Spleen (tissue), 11 donors: Measurements from ENCODE around the gene TMEM63C. TPM values are rescaled to one million over a fixed set of nuclear protein-coding genes. Genes with fewer than 3 reads are reported as not detected.

ENCODE experiments used
- DNase-seq: peaks from one replicate; pipeline ENCODE4 v3.0.0-alpha.2; 2020
- H3K27ac ChIP-seq, 8 donors: fragments of 200-600 bp; sonication (generic) in 7 of 8; 1 replicate in 4 of 8; 2 replicates in 4 of 8; pipeline versions ENCODE4 v1.5.0 to v1.8.0; 2016 to 2021; ENCODE audit warnings: inconsistent platforms in 4 of 8, mild to moderate bottlenecking in 4 of 8, moderate library complexity in 1 of 8
- H3K27me3 ChIP-seq, 7 donors: fragments of 200-600 bp; sonication (generic) in 6 of 7; replicated peaks in 1 of 7; 1 replicate in 4 of 7; 2 replicates in 3 of 7; pipeline versions ENCODE4 v1.5.0 to v1.8.0; 2016 to 2021; ENCODE audit warnings: inconsistent platforms in 3 of 7, mild to moderate bottlenecking in 1 of 7
- H3K36me3 ChIP-seq, 6 donors: fragments of 200-600 bp; sonication (generic) in 5 of 6; 1 replicate in 4 of 6; 2 replicates in 2 of 6; pipeline versions ENCODE4 v1.5.0 to v1.8.0; 2016 to 2021; ENCODE audit warnings: inconsistent platforms in 2 of 6
- H3K4me1 ChIP-seq, 6 donors: fragments of 200-600 bp; sonication (generic) in 5 of 6; 1 replicate in 3 of 6; 2 replicates in 3 of 6; pipeline versions ENCODE4 v1.5.0 to v1.8.0; 2016 to 2021; ENCODE audit warnings: inconsistent platforms in 3 of 6
- H3K4me3 ChIP-seq, 8 donors: fragments of 200-600 bp; sonication (generic) in 7 of 8; 1 replicate in 4 of 8; 2 replicates in 4 of 8; pipeline versions ENCODE4 v1.5.0 to v1.8.0; 2016 to 2021; ENCODE audit warnings: inconsistent platforms in 4 of 8, mild to moderate bottlenecking in 4 of 8, moderate library complexity in 2 of 8
- H3K9me3 ChIP-seq, 8 donors: fragments of 200-600 bp; sonication (generic) in 7 of 8; 1 replicate in 4 of 8; 2 replicates in 4 of 8; pipeline versions ENCODE4 v1.5.0 to v1.8.0; 2016 to 2021; ENCODE audit warnings: inconsistent platforms in 4 of 8
- POLR2A ChIP-seq, 3 donors: fragments of 450-650 bp; IDR thresholded peaks; one replicate each; pipeline ENCODE4 v1.5.1; 2017; ENCODE audit warnings: antibody characterized with exemption in 3 of 3, mild to moderate bottlenecking in 1 of 3
- POLR2AphosphoS5 ChIP-seq, 3 donors: sonication (generic); formaldehyde crosslinking; IDR thresholded peaks; one replicate each; pipeline ENCODE4 v1.5.1; 2017; ENCODE audit warnings: antibody characterized with exemption in 3 of 3
- WGBS, 5 donors: extraction: QIAGEN DNeasy Blood & Tissue Kit in 3 of 5; methylation state at CpG; one replicate each; pipeline versions ENCODE4 v1.1.5 to v1.1.7; 2013 to 2018; 5-methylcytosine and 5-hydroxymethylcytosine counted together
- intact Hi-C: fragments of 100-400 bp; cut with DNase I; formaldehyde crosslinking; loops from one replicate; pipeline ENCODE4 v1.15.0; 2023; ENCODE audit warnings: low total_unique reads
- polyA plus RNA-seq, 3 donors: library from polyadenylated mRNA; stranded (reverse); fragments of 200-250 nt; gene quantifications; one replicate each; pipeline ENCODE4 v1.2.1, GENCODE V29; 2013
- total RNA-seq, 7 donors: library from RNA; depleted of rRNA in 3 of 7; stranded (reverse); fragments of >200 nt in 3 of 7; fragmentation: NEBNext Ultra II Directional in 4 of 7; extraction: Animal tissue kit (Norgen Biotek cat#: 25700) in 4 of 7; gene quantifications; one replicate each; pipeline versions ENCODE4 v1.1.0 to v1.2.1, GENCODE V29; 2016 to 2021
- TF ChIP-seq, protein P1 (sequence below), 11 experiments: fragments of 200-600 bp in 7 of 11; fragments of 450-650 bp in 4 of 11; sonication (generic) in 4 of 11; IDR thresholded peaks in 8 of 11; conservative IDR thresholded peaks in 3 of 11; 1 replicate in 7 of 11; 2 replicates in 4 of 11; pipeline versions ENCODE4 v1.4.0 to v1.8.0; 2016 to 2021; ENCODE audit warnings: antibody characterized with exemption in 11 of 11, inconsistent platforms in 4 of 11, mild to moderate bottlenecking in 1 of 11
- donor health status: healthy with polysubstance abuse.
- donor health status: DM: no; HTN: no; CAD: no; lungs with moderate emphysema.
- donor health status: DM: no; HTN: no; CAD: no.
- donor health status: Bipolar disorder and iron deficiency.
- donor health status: healthy.
- donor health status: DM: no; HTN: no; CAD: no.
- donor health status: DM: yes; HTN: yes; CAD: no.

TMEM63C gene
- total and polyA plus RNA-seq, 10 donors = 0.20 to 13.4 (median 7.1) TPM

DNA sequence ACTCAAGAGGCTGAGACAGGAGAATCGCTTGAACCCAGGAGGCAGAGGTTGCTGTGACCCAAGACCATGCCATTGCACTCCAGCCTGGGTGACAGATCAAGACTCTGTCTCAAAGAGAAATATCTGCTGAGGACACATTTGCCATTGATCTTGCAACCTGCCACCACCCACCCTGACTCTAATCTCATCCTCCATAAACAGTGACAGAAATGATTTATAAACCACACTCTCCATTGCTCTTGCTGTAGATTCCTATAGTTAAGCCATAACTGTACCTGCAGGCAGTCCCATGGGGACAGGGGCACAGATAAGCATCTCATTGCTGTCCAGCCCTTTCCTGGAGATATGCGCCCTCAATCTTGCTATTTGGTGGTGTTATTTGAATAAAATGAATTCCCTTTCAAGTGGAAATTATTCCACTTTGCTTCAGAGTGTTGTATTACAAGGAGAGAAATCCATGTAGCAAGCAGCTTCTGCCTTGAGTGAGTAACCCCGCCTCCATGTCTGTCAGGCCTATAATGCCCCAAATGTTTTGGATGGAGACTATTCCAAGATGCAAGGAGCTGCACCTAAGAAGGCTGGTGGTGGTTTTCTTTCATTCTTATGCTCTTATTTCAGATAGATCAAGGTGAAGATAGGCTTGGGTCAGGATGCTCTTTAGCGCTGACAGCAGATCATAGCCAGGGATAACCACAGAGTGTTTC lies 37.0 kb upstream of the TMEM63C start:
- H3K27ac ChIP-seq = no peak overlapping the region
- no peak for TF ChIP-seq POLR2AphosphoS5 (IDR thresholded peaks at IDR 0.05)
- TF ChIP-seq POLR2A (IDR thresholded peaks at IDR 0.05) = no peak
- TF ChIP-seq, protein P1, sequence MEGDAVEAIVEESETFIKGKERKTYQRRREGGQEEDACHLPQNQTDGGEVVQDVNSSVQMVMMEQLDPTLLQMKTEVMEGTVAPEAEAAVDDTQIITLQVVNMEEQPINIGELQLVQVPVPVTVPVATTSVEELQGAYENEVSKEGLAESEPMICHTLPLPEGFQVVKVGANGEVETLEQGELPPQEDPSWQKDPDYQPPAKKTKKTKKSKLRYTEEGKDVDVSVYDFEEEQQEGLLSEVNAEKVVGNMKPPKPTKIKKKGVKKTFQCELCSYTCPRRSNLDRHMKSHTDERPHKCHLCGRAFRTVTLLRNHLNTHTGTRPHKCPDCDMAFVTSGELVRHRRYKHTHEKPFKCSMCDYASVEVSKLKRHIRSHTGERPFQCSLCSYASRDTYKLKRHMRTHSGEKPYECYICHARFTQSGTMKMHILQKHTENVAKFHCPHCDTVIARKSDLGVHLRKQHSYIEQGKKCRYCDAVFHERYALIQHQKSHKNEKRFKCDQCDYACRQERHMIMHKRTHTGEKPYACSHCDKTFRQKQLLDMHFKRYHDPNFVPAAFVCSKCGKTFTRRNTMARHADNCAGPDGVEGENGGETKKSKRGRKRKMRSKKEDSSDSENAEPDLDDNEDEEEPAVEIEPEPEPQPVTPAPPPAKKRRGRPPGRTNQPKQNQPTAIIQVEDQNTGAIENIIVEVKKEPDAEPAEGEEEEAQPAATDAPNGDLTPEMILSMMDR (IDR thresholded peaks at IDR 0.05 in 8 of 11, conservative IDR thresholded peaks at IDR 0.05 in 3 of 11) = no peak
- H3K4me3 ChIP-seq = no peak overlapping the region
- H3K27me3 ChIP-seq = peaks cover 3 to 92% (median 50%) of the 10 kb centered on the region in 7 donors
- peak; percentile 23 for DNase-seq
- 52 to 79% (median 68%) methylated on average over 4 of the region's 4 CpGs for WGBS, 5 donors
- H3K36me3 ChIP-seq = no peaks in the 10 kb centered on the region
- intact Hi-C loops = no loop called here
- H3K4me1 ChIP-seq = peaks cover 16 to 28% (median 24%) of the 10 kb centered on the region in 6 donors
- H3K9me3 ChIP-seq = no peaks in the 10 kb centered on the region

DNA sequence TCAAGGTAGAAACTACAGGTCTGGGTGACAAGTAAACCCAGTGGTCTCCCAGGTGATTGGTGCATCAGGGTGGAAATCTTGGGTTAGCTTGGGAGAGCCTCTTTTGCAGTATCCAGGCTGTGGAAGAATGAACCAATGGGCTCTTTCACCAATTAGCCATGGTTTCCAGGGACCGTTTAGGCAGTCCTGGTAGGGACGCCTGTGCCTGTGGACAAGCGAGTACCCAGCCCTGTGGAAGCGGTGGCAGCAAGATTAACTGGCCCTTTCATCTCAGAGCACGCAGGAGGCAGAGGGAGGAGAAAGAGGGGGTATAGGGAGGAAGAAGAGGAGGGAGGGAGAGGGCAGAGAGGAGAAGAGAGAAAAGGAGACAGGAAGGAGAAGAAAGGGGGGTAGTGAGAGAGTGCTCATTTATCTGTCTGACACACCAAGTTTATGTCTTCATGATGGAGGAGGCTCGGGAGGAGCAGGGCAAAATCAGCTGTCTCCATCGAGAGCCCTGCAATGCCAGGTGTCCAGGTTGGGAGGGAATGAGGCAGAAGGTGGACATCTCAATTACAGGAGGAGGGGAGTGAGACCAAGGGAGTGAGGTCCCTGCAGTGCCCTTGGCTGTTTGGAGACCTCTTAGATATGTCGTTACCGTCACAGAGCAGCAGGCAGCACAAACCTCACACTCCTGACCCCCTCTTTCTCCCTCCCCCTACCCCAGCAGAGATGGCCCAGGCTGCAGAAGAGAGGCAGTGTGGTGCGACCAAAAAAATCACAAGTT lies 35.4 kb upstream of the TMEM63C start:
- TF ChIP-seq, protein P1 (IDR thresholded peaks at IDR 0.05 in 8 of 11, conservative IDR thresholded peaks at IDR 0.05 in 3 of 11) = no peak
- no peak for TF ChIP-seq POLR2A (IDR thresholded peaks at IDR 0.05)
- no peak for TF ChIP-seq POLR2AphosphoS5 (IDR thresholded peaks at IDR 0.05)
- peaks cover 3 to 12% (median 8%) of the 10 kb centered on the region in 6 donors for H3K4me1 ChIP-seq
- WGBS, 5 donors = 14 to 20% (median 17%) methylated on average over 10 of the region's 10 CpGs
- no peak overlapping the region for H3K4me3 ChIP-seq
- peak; percentile 54 for DNase-seq
- H3K27me3 ChIP-seq = peaks cover 3 to 82% (median 34%) of the 10 kb centered on the region in 7 donors
- H3K27ac ChIP-seq = no peak overlapping the region
- intact Hi-C loops = no loop called here
- no peaks in the 10 kb centered on the region for H3K9me3 ChIP-seq
- H3K36me3 ChIP-seq = no peaks in the 10 kb centered on the region

DNA sequence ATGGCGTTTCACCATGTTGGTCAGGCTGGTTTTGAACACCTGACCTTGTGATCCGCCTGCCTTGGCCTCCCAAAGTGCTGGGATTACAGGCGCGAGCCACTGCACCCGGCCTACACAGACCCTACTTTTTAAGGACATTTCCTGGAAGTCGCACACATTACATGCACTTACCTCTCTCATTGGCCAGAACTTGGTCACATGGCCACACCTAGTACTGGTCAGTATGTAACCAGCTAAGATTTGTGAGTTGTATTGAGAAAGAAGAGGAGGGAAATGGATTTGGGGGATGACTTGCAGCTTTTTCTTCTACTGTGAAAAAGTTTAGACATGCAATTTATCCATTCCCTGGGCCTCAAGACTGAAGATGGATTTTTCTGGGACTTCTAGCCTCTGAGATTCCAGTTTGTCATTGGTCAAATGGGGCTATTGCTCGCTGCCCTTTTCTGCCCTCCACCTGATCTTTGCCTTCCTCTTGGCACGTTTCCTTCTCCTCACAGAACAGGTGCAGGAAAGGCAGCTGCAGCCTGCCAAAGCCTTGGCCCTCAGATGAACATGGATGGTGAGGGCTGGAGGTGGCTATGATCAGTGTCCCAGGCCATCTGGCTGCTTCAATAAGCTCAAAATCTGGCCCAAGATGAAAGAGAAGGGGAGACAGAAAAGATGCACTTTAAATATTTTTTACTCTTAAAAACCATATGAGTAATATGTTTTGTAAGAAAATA lies 32.9 kb upstream of the TMEM63C start:
- TF ChIP-seq POLR2AphosphoS5 (IDR thresholded peaks at IDR 0.05) (no peak), POLR2A (IDR thresholded peaks at IDR 0.05) (no peak)
- TF ChIP-seq, protein P1 (IDR thresholded peaks at IDR 0.05 in 8 of 11, conservative IDR thresholded peaks at IDR 0.05 in 3 of 11) = no peak
- H3K27me3 ChIP-seq = peaks cover 0 to 80% (median 9%) of the 10 kb centered on the region in 7 donors
- H3K27ac ChIP-seq = no peak overlapping the region
- intact Hi-C loops = no loop called here
- H3K4me1 ChIP-seq = no peaks in the 10 kb centered on the region
- WGBS, 5 donors = 63 to 77% (median 69%) methylated on average over 8 of the region's 8 CpGs
- H3K4me3 ChIP-seq = no peak overlapping the region
- peak; percentile 7 for DNase-seq
- no peaks in the 10 kb centered on the region for H3K9me3 ChIP-seq
- H3K36me3 ChIP-seq = no peaks in the 10 kb centered on the region
